Glutamatergic neuron (in vitro differentiated cells): ENCODE data around the gene NNT. TPM values are rescaled to one million over a fixed set of nuclear protein-coding genes. Genes with fewer than 3 reads are reported as not detected.

Experiments used
- DNase-seq: peaks from one replicate; pipeline ENCODE4 v3.0.0; 2022
- H3K27ac Mint-ChIP-seq: one replicate; pipeline ENCODE4 v1.8.0; 2020; ENCODE audit warnings: mild to moderate bottlenecking, mixed read lengths, inconsistent platforms; ENCODE audit not compliant: unreplicated experiment
- H3K27me3 Mint-ChIP-seq: one replicate; pipeline ENCODE4 v1.8.0; 2020; ENCODE audit warnings: mild to moderate bottlenecking, moderate library complexity, mixed read lengths, inconsistent platforms; ENCODE audit not compliant: unreplicated experiment
- H3K36me3 Mint-ChIP-seq: one replicate; pipeline ENCODE4 v1.8.0; 2020; ENCODE audit warnings: mild to moderate bottlenecking, mixed read lengths, inconsistent platforms; ENCODE audit not compliant: unreplicated experiment
- H3K4me1 Mint-ChIP-seq: one replicate; pipeline ENCODE4 v1.8.0; 2020; ENCODE audit warnings: mild to moderate bottlenecking, low read depth, mixed read lengths, inconsistent platforms; ENCODE audit not compliant: unreplicated experiment
- H3K4me3 Mint-ChIP-seq: one replicate; pipeline ENCODE4 v1.8.0; 2020; ENCODE audit warnings: mild to moderate bottlenecking, mixed read lengths, inconsistent platforms; ENCODE audit not compliant: unreplicated experiment
- H3K9me3 Mint-ChIP-seq: one replicate; pipeline ENCODE4 v1.8.0; 2020; ENCODE audit warnings: mild to moderate bottlenecking, moderate library complexity, mixed read lengths, inconsistent platforms; ENCODE audit not compliant: unreplicated experiment
- total RNA-seq: library from RNA; stranded (reverse); fragmentation: NEBNext Ultra II Directional; extraction: Animal tissue kit (Norgen Biotek cat#: 25700); gene quantifications from one replicate; pipeline ENCODE4 v1.2.1, GENCODE V29; 2021; ENCODE audit not compliant: unreplicated experiment
- TF ChIP-seq, protein P1 (sequence below): fragments of 200-600 bp; sonication (generic); IDR thresholded peaks from one replicate; pipeline ENCODE4 v1.5.0; 2021; ENCODE audit not compliant: partially characterized antibody, unreplicated experiment

The NNT gene
- total RNA-seq, 1 donor from 2014 or later, result 152 TPM

DNA sequence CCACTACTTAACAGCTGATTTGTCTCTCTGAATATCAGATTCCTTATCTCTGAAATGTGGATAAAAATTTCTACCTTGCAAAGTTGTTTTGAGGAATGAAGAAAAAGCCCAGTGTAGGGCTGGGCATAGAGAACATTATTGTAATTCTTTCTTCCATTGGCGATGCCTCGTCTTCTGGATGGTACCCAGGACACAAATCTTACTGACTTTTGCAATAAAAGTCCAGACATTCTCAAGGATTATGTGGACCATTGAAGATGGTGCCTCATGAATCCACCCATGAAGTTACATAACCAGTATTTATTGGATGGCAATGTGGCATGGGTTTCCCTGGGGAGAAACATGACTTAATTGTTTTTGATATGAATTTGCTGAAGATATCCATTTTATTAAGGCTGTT is 33.1 kb downstream of the NNT start:
- DNase-seq, result no peak
- Mint-ChIP-seq H3K27ac (no peak overlapping the region), H3K27me3 (peaks cover 3% of the 10 kb centered on the region), H3K4me3 (no peak overlapping the region), H3K36me3 (no peaks in the 10 kb centered on the region), H3K9me3 (peaks cover 3% of the 10 kb centered on the region), H3K4me1 (peaks cover 24% of the 10 kb centered on the region)
- TF ChIP-seq, protein P1, sequence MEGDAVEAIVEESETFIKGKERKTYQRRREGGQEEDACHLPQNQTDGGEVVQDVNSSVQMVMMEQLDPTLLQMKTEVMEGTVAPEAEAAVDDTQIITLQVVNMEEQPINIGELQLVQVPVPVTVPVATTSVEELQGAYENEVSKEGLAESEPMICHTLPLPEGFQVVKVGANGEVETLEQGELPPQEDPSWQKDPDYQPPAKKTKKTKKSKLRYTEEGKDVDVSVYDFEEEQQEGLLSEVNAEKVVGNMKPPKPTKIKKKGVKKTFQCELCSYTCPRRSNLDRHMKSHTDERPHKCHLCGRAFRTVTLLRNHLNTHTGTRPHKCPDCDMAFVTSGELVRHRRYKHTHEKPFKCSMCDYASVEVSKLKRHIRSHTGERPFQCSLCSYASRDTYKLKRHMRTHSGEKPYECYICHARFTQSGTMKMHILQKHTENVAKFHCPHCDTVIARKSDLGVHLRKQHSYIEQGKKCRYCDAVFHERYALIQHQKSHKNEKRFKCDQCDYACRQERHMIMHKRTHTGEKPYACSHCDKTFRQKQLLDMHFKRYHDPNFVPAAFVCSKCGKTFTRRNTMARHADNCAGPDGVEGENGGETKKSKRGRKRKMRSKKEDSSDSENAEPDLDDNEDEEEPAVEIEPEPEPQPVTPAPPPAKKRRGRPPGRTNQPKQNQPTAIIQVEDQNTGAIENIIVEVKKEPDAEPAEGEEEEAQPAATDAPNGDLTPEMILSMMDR, result no peak

DNA sequence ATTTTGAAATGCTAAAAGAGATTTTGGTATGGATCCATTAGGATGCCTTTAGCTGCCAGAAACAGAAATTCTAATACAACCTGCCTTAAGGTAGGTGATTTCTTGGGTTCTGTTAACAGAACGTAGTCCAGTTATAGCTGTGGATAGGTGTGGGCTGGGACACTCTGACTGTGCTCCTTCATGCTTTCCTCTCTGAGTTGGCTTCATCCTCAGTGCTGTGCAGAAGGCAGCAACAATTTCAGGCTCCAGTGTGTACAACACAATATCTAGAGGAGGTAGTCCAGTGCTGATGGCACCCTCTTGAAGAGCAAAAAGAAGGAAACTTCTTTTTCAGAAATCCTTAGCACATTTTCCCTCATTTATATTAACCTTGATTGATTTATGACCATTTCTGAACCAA is 34.4 kb downstream of the NNT start:
- Mint-ChIP-seq H3K4me1 (peaks cover 20% of the 10 kb centered on the region), H3K9me3 (no peaks in the 10 kb centered on the region), H3K4me3 (no peak overlapping the region), H3K27ac (no peak overlapping the region), H3K36me3 (no peaks in the 10 kb centered on the region), H3K27me3 (no peaks in the 10 kb centered on the region)
- TF ChIP-seq, protein P1, result no peak
- no peak for DNase-seq

DNA sequence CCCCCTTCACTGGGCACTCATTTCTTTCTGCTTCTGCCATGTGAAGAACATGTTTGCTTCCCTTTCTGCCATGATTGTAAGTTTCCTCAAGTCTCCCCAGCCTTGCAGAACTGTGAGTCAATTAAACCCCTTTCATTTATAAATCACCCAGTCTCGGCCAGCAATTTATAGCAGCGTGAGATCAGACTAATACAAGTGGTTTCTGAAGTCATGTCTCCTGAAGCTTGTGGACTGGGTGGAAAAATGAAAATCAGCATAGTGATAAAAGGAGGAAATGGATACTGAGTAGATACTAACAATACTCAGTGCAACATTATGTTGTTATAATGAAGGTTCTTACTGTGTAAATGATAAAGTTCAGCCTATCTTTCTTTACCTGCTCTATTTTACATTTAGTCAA is 35.1 kb downstream of the NNT start:
- H3K4me1 Mint-ChIP-seq, result peaks cover 20% of the 10 kb centered on the region
- no peak for DNase-seq
- no peak overlapping the region for H3K4me3 Mint-ChIP-seq
- no peaks in the 10 kb centered on the region for H3K27me3 Mint-ChIP-seq
- no peak overlapping the region for H3K27ac Mint-ChIP-seq
- TF ChIP-seq, protein P1, result no peak
- H3K9me3 Mint-ChIP-seq, result no peaks in the 10 kb centered on the region
- H3K36me3 Mint-ChIP-seq, result no peaks in the 10 kb centered on the region

DNA sequence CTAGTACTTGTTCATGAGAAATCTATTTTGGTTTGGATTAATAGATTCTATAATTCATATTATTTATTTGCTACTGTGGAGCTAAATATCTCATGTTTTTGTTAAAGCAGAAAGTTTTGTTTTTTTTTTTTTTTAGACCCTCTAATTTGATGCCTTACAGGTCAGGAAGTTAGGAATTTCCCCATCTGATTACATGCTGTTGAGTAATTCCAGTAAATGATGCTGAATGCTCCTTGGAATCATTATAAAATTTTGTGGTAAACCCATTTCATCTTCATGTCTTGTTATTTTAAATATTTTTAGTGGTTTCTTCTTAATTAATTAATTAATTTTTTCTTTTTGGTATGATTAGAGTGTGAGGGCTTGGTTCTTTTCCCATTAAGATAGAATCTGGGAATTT is 35.6 kb downstream of the NNT start:
- Mint-ChIP-seq H3K27ac (no peak overlapping the region), H3K9me3 (peaks cover 3% of the 10 kb centered on the region), H3K36me3 (no peaks in the 10 kb centered on the region), H3K27me3 (peaks cover 3% of the 10 kb centered on the region), H3K4me1 (peaks cover 24% of the 10 kb centered on the region), H3K4me3 (no peak overlapping the region)
- TF ChIP-seq, protein P1, result no peak
- no peak for DNase-seq

DNA sequence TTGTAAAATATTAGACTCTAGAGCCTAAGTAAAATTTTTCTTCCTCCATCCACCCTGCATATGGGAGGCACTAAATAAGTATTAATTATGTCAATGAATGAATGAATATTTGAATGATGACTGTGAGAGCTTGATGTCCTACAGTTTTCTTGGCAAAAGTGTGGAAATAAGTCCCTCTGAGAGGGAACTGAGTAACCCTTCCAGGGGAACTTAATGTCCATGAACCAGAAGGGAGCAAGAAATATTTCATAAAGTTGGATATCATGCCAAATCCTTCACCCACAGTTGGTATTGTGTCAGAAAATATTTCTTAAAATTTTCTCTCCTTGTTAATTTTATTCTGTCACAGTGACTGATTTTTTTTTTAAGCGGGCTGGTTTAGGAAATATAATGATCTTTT is 36.6 kb downstream of the NNT start:
- Mint-ChIP-seq H3K36me3 (no peaks in the 10 kb centered on the region), H3K27ac (no peak overlapping the region), H3K4me1 (peaks cover 26% of the 10 kb centered on the region), H3K9me3 (peaks cover 7% of the 10 kb centered on the region), H3K27me3 (peaks cover 6% of the 10 kb centered on the region), H3K4me3 (no peak overlapping the region)
- DNase-seq, result no peak
- TF ChIP-seq, protein P1, result no peak
